Left forelimb (tissue), 1 donor: ENCODE measurements around the gene FMN2.
A peak's percentile ranks its signal among the peaks of the same experiment; 100 is the strongest.

ENCODE experiments used
- DNase-seq: peaks from one replicate; pipeline ENCODE4 v3.0.0-alpha.2; 2018; ENCODE audit warnings: low spot score

FMN2 gene

GRCh38 chr1:240091614-240092300 is at the start of gene FMN2:
FMN2 (plus strand) TSS chr1:240091883; CDS start chr1:240092110, 227 bp downstream.
- no peak for DNase-seq

DNA sequence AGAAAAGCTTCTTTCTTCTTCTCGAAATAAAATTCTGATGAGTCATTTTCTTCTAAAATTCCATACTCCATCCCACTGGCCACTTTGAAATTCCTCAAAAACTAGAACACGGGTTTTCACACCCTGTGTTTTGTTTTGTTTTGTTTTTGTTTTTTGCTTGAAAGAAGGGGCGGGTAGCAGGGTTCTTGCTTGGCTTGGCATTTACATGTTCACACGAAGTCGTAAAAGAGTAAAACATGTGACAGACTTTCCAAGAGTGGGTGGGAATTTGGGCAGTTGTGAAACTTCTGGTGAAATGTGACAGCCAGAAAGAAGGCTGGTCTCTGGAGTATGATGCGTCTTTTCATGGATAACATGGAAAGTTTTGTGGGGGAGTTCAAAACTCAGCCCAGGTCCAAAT is 47.1 kb upstream of the FMN2 start:
- DNase-seq = no peak

GRCh38 chr1:240046000-240046399 is 45.7 kb upstream of the FMN2 start:
- no peak for DNase-seq

GRCh38 chr1:240054109-240054701 is 37.5 kb upstream of the FMN2 start:
- DNase-seq = no peak

DNA sequence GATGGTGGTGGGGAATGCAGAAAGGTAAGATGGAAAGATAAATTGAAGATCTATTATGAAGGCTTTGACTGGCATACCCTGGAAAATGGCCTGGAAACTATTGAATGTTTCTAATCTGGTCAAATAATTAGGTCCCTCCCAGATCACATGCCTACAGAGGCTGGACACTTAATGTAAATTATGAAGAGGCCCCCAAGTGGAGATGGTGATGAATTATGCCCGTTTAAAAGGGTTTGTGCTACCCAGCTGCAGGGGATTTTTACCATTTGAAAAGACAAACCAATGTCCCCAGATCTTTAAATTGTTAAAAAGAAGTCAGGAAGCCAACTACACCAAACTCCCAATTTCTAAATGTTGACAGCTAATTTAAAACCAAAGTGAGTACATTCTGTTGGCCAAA is 35.7 kb upstream of the FMN2 start:
- DNase-seq = no peak

DNA sequence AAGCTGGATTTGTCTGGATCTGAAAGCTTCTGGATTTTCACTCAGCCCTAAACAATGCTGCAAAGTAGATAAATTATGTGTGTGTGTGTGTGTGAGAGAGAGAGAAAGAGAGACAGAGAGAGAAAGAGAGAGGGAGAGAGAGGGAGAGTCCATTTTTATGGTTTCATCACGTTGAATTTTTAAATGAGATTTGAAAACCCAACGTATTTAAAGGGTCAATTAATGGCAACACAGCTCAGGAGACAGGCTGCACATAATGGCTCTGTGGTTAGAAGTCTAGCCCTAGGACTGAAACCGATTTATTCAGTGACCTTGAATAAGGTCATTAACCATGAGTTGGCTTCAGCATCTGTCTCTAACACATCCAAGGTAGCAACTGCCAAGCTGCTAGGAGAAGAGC is 35.3 kb upstream of the FMN2 start:
- DNase-seq = no peak

DNA sequence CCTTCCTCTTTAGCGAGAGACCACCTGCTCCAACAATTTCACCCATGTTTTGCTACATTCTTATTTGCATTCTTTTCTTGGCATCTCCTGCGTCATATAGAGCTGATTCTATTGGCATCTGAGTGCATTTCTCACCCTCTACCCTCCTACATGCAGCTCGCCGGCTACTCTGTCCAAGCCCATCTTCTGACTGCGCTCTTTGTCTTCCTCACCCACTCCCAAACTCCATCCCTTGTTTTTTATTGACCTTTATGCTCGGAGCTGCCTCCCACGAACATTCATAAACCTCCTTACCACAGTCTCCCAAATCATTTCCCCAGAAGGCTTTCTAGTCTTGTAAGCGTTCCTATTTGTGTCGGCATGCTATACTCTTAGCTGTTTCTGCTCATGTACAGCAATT is 33.6 kb upstream of the FMN2 start:
- DNase-seq = no peak

DNA sequence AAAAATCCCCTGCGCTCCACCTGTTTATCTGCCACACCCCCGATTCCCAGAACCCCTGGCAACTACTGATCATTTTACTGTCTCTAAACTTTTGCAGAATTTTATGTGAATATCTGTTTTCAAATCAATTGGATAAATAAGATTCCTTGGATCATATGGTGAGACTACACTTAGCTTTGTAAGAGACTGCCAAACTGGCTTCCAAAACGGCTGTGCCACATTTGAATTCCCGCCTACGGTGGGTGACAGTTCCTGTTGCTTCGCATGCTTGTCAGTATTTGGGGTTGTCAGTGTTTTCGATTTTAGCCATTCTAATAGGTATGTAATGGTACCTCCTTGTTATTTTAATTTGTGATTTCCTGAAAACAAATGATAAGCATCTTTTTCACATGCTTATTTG is 22.7 kb upstream of the FMN2 start:
- DNase-seq = no peak

- DNase-seq = no peak
Observed at GRCh38 chr1:240070188-240070587, 21.5 kb upstream of the FMN2 start.

- DNase-seq = no peak
Observed at GRCh38 chr1:240073097-240073496, 18.6 kb upstream of the FMN2 start.

DNA sequence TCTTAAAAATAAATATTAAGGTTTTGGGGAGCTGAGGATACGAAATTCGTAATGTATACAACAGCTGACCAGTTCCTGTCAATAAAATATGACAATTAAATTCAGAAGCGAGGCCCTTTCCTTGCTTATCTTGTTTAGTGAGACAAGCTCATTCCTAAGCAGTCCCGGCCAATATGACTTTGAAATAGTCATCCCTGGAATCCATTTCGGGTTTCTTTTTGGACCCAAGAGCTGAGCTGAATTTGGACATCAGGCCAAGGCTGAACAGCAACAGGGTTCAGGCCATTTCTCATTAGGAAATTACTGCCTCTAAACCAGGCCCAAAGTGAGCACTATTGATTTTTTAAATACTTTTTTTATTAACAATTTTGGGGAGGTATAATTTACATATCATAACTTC is 17.3 kb upstream of the FMN2 start:
- DNase-seq = no peak

DNA sequence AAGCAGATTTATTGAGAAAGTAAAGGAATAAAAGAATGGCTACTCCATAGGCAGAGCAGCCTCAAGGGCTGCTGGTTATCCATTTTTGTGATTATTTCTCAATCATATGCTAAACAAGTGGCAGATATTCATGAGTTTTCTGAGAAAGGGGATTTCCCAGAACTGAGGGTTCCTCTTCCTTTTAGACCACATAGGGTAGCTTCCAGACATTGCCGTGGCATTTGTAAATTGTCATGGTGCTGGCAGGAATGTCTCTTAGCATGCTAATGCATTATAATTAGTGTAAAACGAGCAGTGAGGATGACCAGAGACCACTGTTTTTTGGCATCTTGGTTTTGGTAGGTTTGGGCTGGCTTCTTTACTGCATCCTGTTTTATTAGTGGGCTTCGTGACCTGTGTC is 16.8 kb upstream of the FMN2 start:
- DNase-seq = no peak

DNA sequence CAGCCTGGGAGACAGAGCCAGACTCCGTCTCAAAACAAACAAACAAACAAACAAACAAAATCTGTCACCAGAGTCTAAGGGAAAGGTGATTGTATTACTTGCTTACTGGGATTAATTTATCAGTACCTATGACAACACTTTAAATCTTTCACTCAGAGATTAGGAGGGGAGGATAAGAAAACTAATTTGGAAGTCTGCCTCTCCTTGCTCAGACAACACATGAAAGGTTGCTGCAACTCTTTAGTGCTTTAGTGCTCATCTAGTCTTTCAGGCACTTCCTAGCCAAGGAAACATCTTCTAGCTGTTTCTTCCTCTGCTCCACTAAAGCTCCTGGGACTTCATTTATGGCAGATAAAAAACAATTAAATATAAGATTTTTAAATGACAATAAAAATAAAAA is 7.3 kb upstream of the FMN2 start:
- no peak for DNase-seq

DNA sequence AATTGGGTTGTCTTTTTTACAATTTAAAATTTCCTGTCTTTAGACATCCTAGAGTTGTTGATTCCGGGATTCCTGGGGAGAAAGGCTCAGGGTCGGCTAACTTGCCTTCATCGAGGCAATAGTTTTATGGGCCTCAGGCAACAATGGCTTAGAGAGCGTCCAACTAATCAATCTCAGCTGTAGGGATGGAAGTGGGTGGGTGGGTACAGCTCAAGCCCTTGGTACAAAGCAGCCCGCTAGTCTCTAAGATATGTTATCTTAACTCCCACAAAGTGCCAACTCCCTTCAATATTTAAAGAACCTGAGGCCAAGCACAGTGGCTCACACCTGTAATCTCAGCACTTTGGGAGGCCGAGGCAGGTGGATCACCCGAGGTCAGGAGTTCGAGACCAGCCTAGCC is 6.9 kb upstream of the FMN2 start:
- DNase-seq = no peak

DNA sequence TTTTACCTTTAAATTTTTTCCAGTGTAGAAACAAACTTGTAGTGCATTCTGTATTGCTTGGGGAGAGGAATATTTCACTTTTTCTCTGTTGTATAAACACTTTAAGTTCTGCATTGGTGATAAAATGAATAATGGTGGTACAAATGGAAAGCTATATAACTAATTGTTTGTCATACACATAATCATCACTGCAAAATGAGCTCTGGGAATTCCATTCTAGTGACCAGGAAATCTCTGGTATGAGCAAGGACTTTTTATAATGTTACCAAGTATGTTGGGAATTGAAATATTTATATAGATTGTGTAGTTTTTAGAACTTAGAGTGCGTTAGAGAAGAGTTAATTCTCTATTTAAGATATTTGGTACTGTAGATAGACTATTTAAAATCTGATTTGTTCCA is 5.0 kb upstream of the FMN2 start:
- no peak for DNase-seq

GRCh38 chr1:240090014-240090413 is 1.7 kb upstream of the FMN2 start:
- DNase-seq = no peak

DNA sequence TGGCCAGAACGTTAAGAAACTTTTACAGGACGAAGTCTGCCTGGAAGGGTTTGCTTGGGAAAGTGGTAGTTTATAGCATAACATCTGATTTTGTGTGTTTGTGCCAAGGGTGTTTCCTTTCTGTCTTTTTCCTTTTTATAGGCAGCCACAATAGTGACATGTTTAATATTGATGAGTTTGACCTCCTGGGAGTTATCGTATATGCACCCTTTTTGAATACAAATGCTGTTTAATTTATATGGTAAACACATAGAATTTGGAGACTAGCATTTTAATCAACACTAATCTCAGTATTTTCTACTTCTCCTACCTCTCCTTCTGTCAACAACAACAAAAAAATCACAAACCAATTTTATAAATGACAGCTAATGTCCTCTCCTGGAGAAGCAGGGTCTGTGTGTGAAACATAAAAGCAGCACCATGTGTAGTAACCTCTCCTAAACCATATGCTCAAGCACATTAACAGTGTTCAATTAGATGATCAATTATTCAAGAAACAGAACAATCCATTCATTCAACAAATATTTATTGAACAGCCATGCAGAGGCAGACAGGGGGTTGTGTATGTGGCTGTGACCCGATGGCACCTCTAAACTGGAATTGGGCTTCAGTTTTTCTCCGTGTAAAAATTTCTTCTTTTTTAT is 604 bp upstream of the FMN2 start:
- DNase-seq = no peak

DNA sequence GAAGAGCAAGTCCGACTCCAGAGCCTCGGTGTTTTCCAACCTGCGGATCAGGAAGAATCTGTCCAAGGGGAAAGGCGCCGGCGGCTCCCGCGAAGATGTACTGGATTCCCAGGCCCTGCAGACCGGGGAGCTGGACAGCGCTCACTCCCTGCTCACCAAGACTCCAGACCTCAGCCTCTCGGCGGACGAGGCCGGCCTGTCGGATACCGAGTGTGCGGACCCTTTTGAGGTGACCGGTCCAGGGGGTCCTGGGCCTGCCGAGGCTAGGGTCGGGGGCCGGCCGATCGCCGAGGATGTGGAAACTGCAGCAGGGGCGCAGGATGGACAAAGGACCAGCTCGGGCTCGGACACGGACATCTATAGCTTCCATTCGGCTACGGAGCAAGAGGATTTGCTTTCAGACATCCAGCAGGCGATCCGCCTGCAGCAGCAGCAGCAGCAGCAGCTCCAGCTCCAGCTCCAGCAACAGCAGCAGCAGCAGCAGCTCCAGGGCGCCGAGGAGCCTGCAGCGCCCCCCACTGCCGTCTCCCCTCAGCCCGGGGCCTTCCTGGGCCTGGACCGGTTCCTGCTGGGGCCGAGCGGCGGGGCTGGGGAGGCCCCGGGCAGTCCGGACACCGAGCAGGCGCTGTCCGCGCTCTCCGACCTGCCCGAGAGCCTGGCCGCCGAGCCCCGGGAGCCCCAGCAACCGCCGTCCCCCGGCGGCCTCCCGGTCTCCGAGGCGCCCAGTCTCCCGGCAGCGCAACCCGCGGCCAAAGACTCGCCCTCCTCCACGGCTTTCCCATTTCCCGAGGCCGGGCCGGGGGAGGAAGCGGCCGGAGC is 827 bp downstream of the FMN2 start:
- peak; percentile 70 for DNase-seq

DNA sequence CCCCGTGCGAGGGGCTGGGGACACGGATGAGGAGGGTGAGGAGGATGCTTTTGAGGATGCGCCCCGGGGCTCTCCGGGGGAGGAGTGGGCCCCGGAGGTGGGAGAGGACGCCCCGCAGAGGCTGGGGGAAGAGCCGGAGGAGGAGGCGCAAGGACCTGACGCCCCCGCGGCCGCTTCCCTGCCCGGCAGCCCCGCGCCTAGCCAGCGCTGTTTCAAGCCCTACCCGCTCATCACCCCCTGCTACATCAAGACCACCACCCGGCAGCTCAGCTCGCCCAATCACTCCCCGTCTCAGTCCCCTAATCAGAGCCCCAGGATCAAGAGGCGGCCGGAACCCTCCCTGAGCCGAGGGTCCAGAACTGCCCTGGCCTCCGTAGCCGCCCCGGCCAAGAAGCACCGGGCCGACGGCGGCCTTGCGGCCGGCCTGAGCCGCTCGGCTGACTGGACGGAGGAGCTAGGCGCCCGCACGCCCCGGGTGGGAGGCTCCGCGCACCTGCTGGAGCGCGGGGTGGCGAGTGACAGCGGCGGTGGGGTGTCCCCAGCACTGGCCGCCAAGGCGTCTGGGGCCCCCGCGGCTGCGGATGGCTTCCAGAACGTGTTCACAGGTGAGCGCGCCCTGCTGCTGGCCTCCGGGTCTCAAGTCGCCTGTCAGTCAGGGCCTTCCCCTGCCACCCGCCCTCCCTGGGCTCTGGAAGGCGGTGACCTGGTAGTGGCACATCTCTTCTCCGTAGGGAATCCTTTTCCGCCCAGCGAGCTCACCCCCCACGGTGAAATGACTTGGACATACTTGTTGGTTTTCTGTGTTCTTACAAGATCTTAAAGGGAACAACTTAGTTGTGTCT is 1.7 kb downstream of the FMN2 start:
- DNase-seq = no peak

DNA sequence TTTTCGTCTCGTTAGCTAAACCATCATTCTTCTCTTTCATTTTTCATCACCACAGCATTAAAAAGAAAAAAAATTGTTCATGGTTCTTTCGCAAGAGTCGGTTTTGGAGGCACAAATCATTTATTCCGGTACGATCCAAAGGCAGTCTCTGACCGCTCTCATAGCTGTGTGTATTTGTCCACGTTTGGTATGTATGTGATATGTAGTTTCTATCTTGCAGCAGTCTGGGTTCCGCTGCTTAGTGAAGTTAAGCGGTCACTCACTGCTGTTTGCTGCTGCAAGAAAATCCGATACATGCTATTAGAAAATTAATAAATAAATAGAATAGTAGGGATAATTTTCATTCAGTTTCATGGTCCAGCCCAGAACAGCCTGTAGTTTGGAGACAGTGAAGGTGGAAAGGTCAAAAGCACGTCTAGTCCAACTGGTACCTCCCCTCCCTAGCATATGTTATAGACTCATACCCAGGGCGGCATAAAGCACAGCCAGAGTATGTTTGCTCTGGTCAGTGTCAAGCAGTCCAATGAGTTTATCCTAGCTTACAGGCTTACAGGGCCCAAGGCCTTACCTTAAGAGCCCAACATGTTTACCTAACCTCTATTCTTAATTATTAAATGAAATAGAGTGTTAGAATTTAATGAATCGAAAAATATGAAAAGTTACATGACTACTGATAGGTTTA is 2.5 kb downstream of the FMN2 start:
- no peak for DNase-seq

DNA sequence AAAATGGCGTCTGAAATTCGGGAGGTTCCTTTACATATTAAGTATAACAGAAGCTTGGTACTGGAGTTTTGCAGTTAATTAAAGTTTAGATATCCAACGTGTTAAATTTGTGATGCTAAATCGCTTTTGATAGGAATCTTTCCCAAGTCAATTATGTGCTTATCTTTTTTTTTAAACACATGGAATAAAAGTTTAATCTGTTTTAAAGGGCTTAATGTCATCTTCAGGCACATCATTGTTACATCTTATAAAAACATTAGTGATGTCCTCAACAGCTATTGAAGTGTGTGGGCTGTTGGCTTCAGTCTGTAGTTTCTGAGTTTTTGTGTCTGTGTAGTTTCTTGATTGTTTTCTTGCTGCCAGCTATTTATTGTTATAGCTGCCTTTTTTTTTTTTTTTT is 5.3 kb downstream of the FMN2 start:
- no peak for DNase-seq
